Measurements from ENCODE around the gene IL32.
A peak's percentile ranks its signal among the peaks of the same experiment; 100 is the strongest.

IL32 gene

GRCh38 chr16:3096362-3096761, 30.9 kb downstream of the IL32 start:
- peaks cover 29% of the 10 kb centered on the region for H3K4me1 ChIP-seq (ENCODE audit: control insufficient read depth, insufficient read depth, low read length)
- no peak overlapping the region for H3K4me3 ChIP-seq (ENCODE audit: low read depth, low read length)
- H3K9ac ChIP-seq (ENCODE audit: low read depth, low read length): no peak overlapping the region
- peak overlapping the region; percentile 41 for H3K27ac ChIP-seq (ENCODE audit: low read depth, low read length)
- H3K36me3 ChIP-seq (ENCODE audit: control insufficient read depth, insufficient read depth, low read length): peaks cover 42% of the 10 kb centered on the region
- no peaks in the 10 kb centered on the region for H3K9me3 ChIP-seq (ENCODE audit: control insufficient read depth, insufficient read depth, low read length)
- H3K27me3 ChIP-seq (ENCODE audit: control insufficient read depth, insufficient read depth, low read length): no peaks in the 10 kb centered on the region

GRCh38 chr16:3097266-3097665, 31.8 kb downstream of the IL32 start:
- H3K4me1 ChIP-seq (ENCODE audit: control insufficient read depth, insufficient read depth, low read length): peaks cover 29% of the 10 kb centered on the region
- no peaks in the 10 kb centered on the region for H3K9me3 ChIP-seq (ENCODE audit: control insufficient read depth, insufficient read depth, low read length)
- H3K4me3 ChIP-seq (ENCODE audit: low read depth, low read length): peak overlapping the region; percentile 76
- no peaks in the 10 kb centered on the region for H3K27me3 ChIP-seq (ENCODE audit: control insufficient read depth, insufficient read depth, low read length)
- H3K9ac ChIP-seq (ENCODE audit: low read depth, low read length): peak overlapping the region; percentile 88
- peaks cover 33% of the 10 kb centered on the region for H3K36me3 ChIP-seq (ENCODE audit: control insufficient read depth, insufficient read depth, low read length)
- peak overlapping the region; percentile 96 for H3K27ac ChIP-seq (ENCODE audit: low read depth, low read length)

- Histone ChIP-seq H3K9me3 (ENCODE audit: control insufficient read depth, insufficient read depth, low read length) (no peaks in the 10 kb centered on the region), H3K4me3 (ENCODE audit: low read depth, low read length) (peak within 1 kb of the TSS; percentile 76), H3K27me3 (ENCODE audit: control insufficient read depth, insufficient read depth, low read length) (no peaks in the 10 kb centered on the region), H3K4me1 (ENCODE audit: control insufficient read depth, insufficient read depth, low read length) (peaks cover 29% of the 10 kb centered on the region), H3K36me3 (ENCODE audit: control insufficient read depth, insufficient read depth, low read length) (peaks cover 23% of the 10 kb centered on the region), H3K9ac (ENCODE audit: low read depth, low read length) (peak within 1 kb of the TSS; percentile 88), H3K27ac (ENCODE audit: low read depth, low read length) (peak within 1 kb of the TSS; percentile 96)
Observed at GRCh38 chr16:3098459-3099394, 33.3 kb downstream of the IL32 start, which contains the start of gene ZSCAN10. Gene ZSCAN10, minus strand, starts transcription at chr16:3099294. Its CDS starts 6,357 bp downstream, at chr16:3092937.

- Histone ChIP-seq H3K27ac (ENCODE audit: low read depth, low read length) (peak overlapping the region; percentile 96), H3K4me1 (ENCODE audit: control insufficient read depth, insufficient read depth, low read length) (peaks cover 29% of the 10 kb centered on the region), H3K9ac (ENCODE audit: low read depth, low read length) (peak overlapping the region; percentile 88), H3K4me3 (ENCODE audit: low read depth, low read length) (peak overlapping the region; percentile 76), H3K27me3 (ENCODE audit: control insufficient read depth, insufficient read depth, low read length) (no peaks in the 10 kb centered on the region), H3K36me3 (ENCODE audit: control insufficient read depth, insufficient read depth, low read length) (peaks cover 17% of the 10 kb centered on the region), H3K9me3 (ENCODE audit: control insufficient read depth, insufficient read depth, low read length) (no peaks in the 10 kb centered on the region)
Observed at GRCh38 chr16:3099395-3099731, 33.9 kb downstream of the IL32 start.

- Histone ChIP-seq H3K4me3 (ENCODE audit: low read depth, low read length) (peak overlapping the region; percentile 76), H3K9me3 (ENCODE audit: control insufficient read depth, insufficient read depth, low read length) (no peaks in the 10 kb centered on the region), H3K27me3 (ENCODE audit: control insufficient read depth, insufficient read depth, low read length) (no peaks in the 10 kb centered on the region), H3K36me3 (ENCODE audit: control insufficient read depth, insufficient read depth, low read length) (peaks cover 14% of the 10 kb centered on the region), H3K4me1 (ENCODE audit: control insufficient read depth, insufficient read depth, low read length) (peaks cover 29% of the 10 kb centered on the region), H3K9ac (ENCODE audit: low read depth, low read length) (peak overlapping the region; percentile 88), H3K27ac (ENCODE audit: low read depth, low read length) (peak overlapping the region; percentile 96)
Observed at GRCh38 chr16:3099732-3100499, 34.5 kb downstream of the IL32 start.

- Histone ChIP-seq H3K27me3 (ENCODE audit: control insufficient read depth, insufficient read depth, low read length) (no peaks in the 10 kb centered on the region), H3K9ac (ENCODE audit: low read depth, low read length) (no peak overlapping the region), H3K36me3 (ENCODE audit: control insufficient read depth, insufficient read depth, low read length) (peaks cover 9% of the 10 kb centered on the region), H3K4me3 (ENCODE audit: low read depth, low read length) (no peak overlapping the region), H3K9me3 (ENCODE audit: control insufficient read depth, insufficient read depth, low read length) (no peaks in the 10 kb centered on the region), H3K27ac (ENCODE audit: low read depth, low read length) (peak overlapping the region; percentile 36), H3K4me1 (ENCODE audit: control insufficient read depth, insufficient read depth, low read length) (peaks cover 32% of the 10 kb centered on the region)
Observed at GRCh38 chr16:3101018-3101840, 35.8 kb downstream of the IL32 start.

GRCh38 chr16:3101841-3102470, 36.5 kb downstream of the IL32 start:
- Histone ChIP-seq H3K36me3 (ENCODE audit: control insufficient read depth, insufficient read depth, low read length) (peaks cover 2% of the 10 kb centered on the region), H3K9ac (ENCODE audit: low read depth, low read length) (0 out of 2 replicates have a peak overlapping the region, but pooled peaks have one; percentile 3), H3K27me3 (ENCODE audit: control insufficient read depth, insufficient read depth, low read length) (no peaks in the 10 kb centered on the region), H3K4me3 (ENCODE audit: low read depth, low read length) (no peak overlapping the region), H3K9me3 (ENCODE audit: control insufficient read depth, insufficient read depth, low read length) (no peaks in the 10 kb centered on the region), H3K27ac (ENCODE audit: low read depth, low read length) (peak overlapping the region; percentile 82), H3K4me1 (ENCODE audit: control insufficient read depth, insufficient read depth, low read length) (peaks cover 27% of the 10 kb centered on the region)

- no peaks in the 10 kb centered on the region for H3K27me3 ChIP-seq (ENCODE audit: control insufficient read depth, insufficient read depth, low read length)
- H3K36me3 ChIP-seq (ENCODE audit: control insufficient read depth, insufficient read depth, low read length): no peaks in the 10 kb centered on the region
- H3K4me3 ChIP-seq (ENCODE audit: low read depth, low read length): peak overlapping the region; percentile 77
- H3K9me3 ChIP-seq (ENCODE audit: control insufficient read depth, insufficient read depth, low read length): no peaks in the 10 kb centered on the region
- H3K4me1 ChIP-seq (ENCODE audit: control insufficient read depth, insufficient read depth, low read length): peaks cover 6% of the 10 kb centered on the region
- peak overlapping the region; percentile 87 for H3K27ac ChIP-seq (ENCODE audit: low read depth, low read length)
- peak overlapping the region; percentile 81 for H3K9ac ChIP-seq (ENCODE audit: low read depth, low read length)
Observed at GRCh38 chr16:3106205-3106928, 40.9 kb downstream of the IL32 start.

- Histone ChIP-seq H3K9ac (ENCODE audit: low read depth, low read length) (peak within 1 kb of the TSS; percentile 1), H3K27me3 (ENCODE audit: control insufficient read depth, insufficient read depth, low read length) (no peaks in the 10 kb centered on the region), H3K4me3 (ENCODE audit: low read depth, low read length) (peak within 1 kb of the TSS; percentile 82)
Observed at GRCh38 chr16:3112058-3112880, 46.8 kb downstream of the IL32 start, which contains the start of gene ZNF205. Gene ZNF205, plus strand, starts transcription at chr16:3112586. Its CDS starts 845 bp downstream, at chr16:3113431.

More at GRCh38 chr16:3112058-3112880, 46.8 kb downstream of the IL32 start, which contains the start of gene ZNF205:
- Histone ChIP-seq H3K36me3 (ENCODE audit: control insufficient read depth, insufficient read depth, low read length) (peaks cover 18% of the 10 kb centered on the region), H3K4me1 (ENCODE audit: control insufficient read depth, insufficient read depth, low read length) (peaks cover 11% of the 10 kb centered on the region), H3K9me3 (ENCODE audit: control insufficient read depth, insufficient read depth, low read length) (no peaks in the 10 kb centered on the region), H3K27ac (ENCODE audit: low read depth, low read length) (peak within 1 kb of the TSS; percentile 21)
